ES-I3 (cell line): ENCODE data around the gene SLC6A19.

Experiments
- H3K36me3 ChIP-seq: 2 replicates; pipeline ENCODE4 v1.6.1; 2013; ENCODE audit warnings: mild to moderate bottlenecking, low read length, control low read depth, moderate library complexity; ENCODE audit not compliant: insufficient read depth
- H3K4me1 ChIP-seq: 2 replicates; pipeline ENCODE4 v1.6.1; 2013; ENCODE audit warnings: mild to moderate bottlenecking, control low read depth, low read length; ENCODE audit not compliant: insufficient read depth
- H3K9ac ChIP-seq: 2 replicates; pipeline ENCODE4 v1.6.1; 2013; ENCODE audit warnings: low read depth, mild to moderate bottlenecking, low read length, moderate library complexity
- H3K9me3 ChIP-seq: 2 replicates; pipeline ENCODE4 v1.6.1; 2013; ENCODE audit warnings: mild to moderate bottlenecking, low read length, moderate library complexity; ENCODE audit not compliant: control insufficient read depth, insufficient read depth

Gene SLC6A19

GRCh38 chr5:1247811-1248210 is 46.4 kb downstream of the SLC6A19 start:
- Histone ChIP-seq H3K9ac (no peak overlapping the region), H3K9me3 (no peaks in the 10 kb centered on the region), H3K4me1 (no peaks in the 10 kb centered on the region), H3K36me3 (no peaks in the 10 kb centered on the region)

- H3K9me3 ChIP-seq = no peaks in the 10 kb centered on the region
- H3K4me1 ChIP-seq = no peaks in the 10 kb centered on the region
- no peak overlapping the region for H3K9ac ChIP-seq
- no peaks in the 10 kb centered on the region for H3K36me3 ChIP-seq
Observed at GRCh38 chr5:1249366-1250280, 48.2 kb downstream of the SLC6A19 start.

GRCh38 chr5:1251678-1252580 is 50.5 kb downstream of the SLC6A19 start:
- H3K4me1 ChIP-seq = no peaks in the 10 kb centered on the region
- no peaks in the 10 kb centered on the region for H3K9me3 ChIP-seq
- H3K9ac ChIP-seq = no peak overlapping the region
- H3K36me3 ChIP-seq = no peaks in the 10 kb centered on the region

GRCh38 chr5:1252681-1253080 is 51.3 kb downstream of the SLC6A19 start:
- no peak overlapping the region for H3K9ac ChIP-seq
- H3K36me3 ChIP-seq = no peaks in the 10 kb centered on the region
- no peaks in the 10 kb centered on the region for H3K4me1 ChIP-seq
- H3K9me3 ChIP-seq = no peaks in the 10 kb centered on the region

- Histone ChIP-seq H3K36me3 (no peaks in the 10 kb centered on the region), H3K4me1 (no peaks in the 10 kb centered on the region), H3K9me3 (no peaks in the 10 kb centered on the region), H3K9ac (no peak overlapping the region)
Observed at GRCh38 chr5:1253456-1254105, 52.2 kb downstream of the SLC6A19 start.

- H3K9me3 ChIP-seq = no peaks in the 10 kb centered on the region
- H3K4me1 ChIP-seq = no peaks in the 10 kb centered on the region
- H3K9ac ChIP-seq = no peak overlapping the region
- no peaks in the 10 kb centered on the region for H3K36me3 ChIP-seq
Observed at GRCh38 chr5:1254196-1254595, 52.8 kb downstream of the SLC6A19 start.

GRCh38 chr5:1255081-1255561 is 53.7 kb downstream of the SLC6A19 start:
- Histone ChIP-seq H3K36me3 (no peaks in the 10 kb centered on the region), H3K4me1 (no peaks in the 10 kb centered on the region), H3K9me3 (no peaks in the 10 kb centered on the region; the same call in 1 of the 2 replicates), H3K9ac (no peak overlapping the region)

GRCh38 chr5:1256776-1257175 is 55.4 kb downstream of the SLC6A19 start:
- no peaks in the 10 kb centered on the region for H3K4me1 ChIP-seq
- H3K9me3 ChIP-seq = peaks cover 2% of the 10 kb centered on the region; the same call in 1 of the 2 replicates

GRCh38 chr5:1257363-1257762 is 56.0 kb downstream of the SLC6A19 start:
- Histone ChIP-seq H3K4me1 (no peaks in the 10 kb centered on the region), H3K9me3 (peaks cover 7% of the 10 kb centered on the region), H3K36me3 (peaks cover 2% of the 10 kb centered on the region; the same call in 1 of the 2 replicates), H3K9ac (no peak overlapping the region)

More at GRCh38 chr5:1256776-1257175, 55.4 kb downstream of the SLC6A19 start:
- Histone ChIP-seq H3K36me3 (no peaks in the 10 kb centered on the region; the same call in 1 of the 2 replicates), H3K9ac (no peak overlapping the region)

GRCh38 chr5:1257841-1258240 is 56.4 kb downstream of the SLC6A19 start:
- peaks cover 12% of the 10 kb centered on the region for H3K9me3 ChIP-seq
- H3K9ac ChIP-seq = no peak overlapping the region
- no peaks in the 10 kb centered on the region for H3K4me1 ChIP-seq

GRCh38 chr5:1259806-1260480 is 58.5 kb downstream of the SLC6A19 start:
- Histone ChIP-seq H3K9ac (no peak overlapping the region), H3K9me3 (peaks cover 19% of the 10 kb centered on the region), H3K4me1 (no peaks in the 10 kb centered on the region), H3K36me3 (peaks cover 6% of the 10 kb centered on the region; the same call in 1 of the 2 replicates)

More at GRCh38 chr5:1257841-1258240, 56.4 kb downstream of the SLC6A19 start:
- peaks cover 6% of the 10 kb centered on the region; the same call in 1 of the 2 replicates for H3K36me3 ChIP-seq

GRCh38 chr5:1261643-1262042 is 60.2 kb downstream of the SLC6A19 start:
- peaks cover 6% of the 10 kb centered on the region; the same call in 1 of the 2 replicates for H3K36me3 ChIP-seq
- H3K9ac ChIP-seq = no peak overlapping the region
- peaks cover 19% of the 10 kb centered on the region for H3K9me3 ChIP-seq
- H3K4me1 ChIP-seq = no peaks in the 10 kb centered on the region

- Histone ChIP-seq H3K36me3 (peaks cover 6% of the 10 kb centered on the region; the same call in 1 of the 2 replicates), H3K9me3 (peaks cover 19% of the 10 kb centered on the region), H3K4me1 (no peaks in the 10 kb centered on the region), H3K9ac (no peak overlapping the region)
Observed at GRCh38 chr5:1262381-1262780, 61.0 kb downstream of the SLC6A19 start.
